K562 (cell line): ENCODE results near the gene MAPT. TPM values are rescaled to one million over a fixed set of nuclear protein-coding genes. Genes with fewer than 3 reads are reported as not detected.
A peak's percentile ranks its signal among the peaks of the same experiment; 100 is the strongest.

Experiments
- ATAC-seq: fragments of 200-7000 bp; cut with Tn5 transposase; 3 replicates; pipeline ENCODE4 v1.9.1; 2020; ENCODE audit warnings: moderate library complexity
- BruUV-seq: library from RNA; stranded (reverse); fragments of 400-500 nt; replicated peaks from 2 replicates; lab custom pipeline; 2021; lab: Mats Ljungman, UMichigan
- CTCF ChIA-PET: fragments of 300-600 bp; formaldehyde crosslinking; extraction: SDS; loops from one replicate; lab custom pipeline; 2021; ENCODE audit warnings: low intra/inter-chr PET ratio; lab: Yijun Ruan, JAX
- POLR2A ChIA-PET: fragments of 300-600, 350-650 bp; sonication (Branson Sonifier 250); formaldehyde crosslinking; extraction: SDS; loops from one replicate; lab custom pipeline; 2021; ENCODE audit warnings: antibody characterized with exemption, inconsistent platforms; lab: Yijun Ruan, JAX
- DNase-seq, 4 experiments: peaks; one replicate each; pipeline versions ENCODE4 v3.0.0 to v3.0.0-alpha.2; 2011 to 2018; ENCODE audit warnings: low spot score in 3 of 4, mixed read lengths in 3 of 4; ENCODE audit errors: extremely low read depth in 1 of 4
- FAIRE-seq: peaks from 2 replicates; lab custom pipeline; 2011; peaks lifted over from hg19 to GRCh38; lab: Jason Lieb, UNC
- H2AFZ ChIP-seq: 2 replicates; pipeline ENCODE4 v1.6.0; 2011; ENCODE audit warnings: low read depth, low read length, control low read depth, inconsistent platforms
- H3K27ac ChIP-seq: fragments of 200-600 bp; 3 replicates; pipeline ENCODE4 v1.8.0; 2011; ENCODE audit warnings: low read depth, mild to moderate bottlenecking, control low read depth, inconsistent platforms, low read length, moderate library complexity, mixed read lengths; ENCODE audit errors: extremely low read depth
- H3K27me3 ChIP-seq, 2 experiments: fragments of 300-600 bp in 1 of 2; 2 replicates in 1 of 2; 3 replicates in 1 of 2; pipeline versions ENCODE4 v1.6.0 to v1.8.0; 2011; ENCODE audit warnings: inconsistent platforms in 2 of 2, low read length in 2 of 2, mild to moderate bottlenecking in 1 of 2, mixed read lengths in 1 of 2, moderate library complexity in 1 of 2; ENCODE audit not compliant: control insufficient read depth in 2 of 2, insufficient read depth in 2 of 2
- H3K36me3 ChIP-seq: fragments of 300-600 bp; 3 replicates; pipeline ENCODE4 v1.8.0; 2011; ENCODE audit warnings: mild to moderate bottlenecking, low read length, inconsistent platforms; ENCODE audit not compliant: control insufficient read depth, insufficient read depth
- H3K4me1 ChIP-seq, 2 experiments: fragments of 200-600 bp in 1 of 2; replicated peaks in 1 of 2; 2 replicates in 1 of 2; 3 replicates in 1 of 2; pipeline versions ENCODE4 v1.5.1 to v1.8.0; 2011; ENCODE audit warnings: inconsistent platforms in 2 of 2, low read length in 2 of 2, mild to moderate bottlenecking in 1 of 2, mixed read lengths in 1 of 2, moderate library complexity in 1 of 2; ENCODE audit not compliant: control insufficient read depth in 2 of 2, insufficient read depth in 2 of 2
- H3K4me2 ChIP-seq: 2 replicates; pipeline ENCODE4 v1.6.1; 2011; ENCODE audit warnings: low read length, control low read depth, inconsistent platforms, mixed read lengths; ENCODE audit not compliant: insufficient read depth
- H3K4me3 ChIP-seq: fragments of 200-600 bp; sonication (generic), shearing (Covaris generic); 2 replicates; pipeline ENCODE4 v1.5.1; 2016; ENCODE audit warnings: control low read depth, inconsistent platforms
- H3K79me2 ChIP-seq: fragments of 200-600 bp; 3 replicates; pipeline ENCODE4 v1.8.0; 2011; ENCODE audit warnings: low read length, inconsistent platforms; ENCODE audit not compliant: control insufficient read depth, insufficient read depth
- H3K9ac ChIP-seq, 2 experiments: 2 replicates each; pipeline versions ENCODE4 v1.6.0 to v1.6.1; 2011; ENCODE audit warnings: low read depth in 2 of 2, low read length in 2 of 2, control low read depth in 1 of 2, inconsistent platforms in 1 of 2, mild to moderate bottlenecking in 1 of 2, mixed read lengths in 1 of 2; ENCODE audit not compliant: insufficient read depth in 1 of 2
- H3K9me1 ChIP-seq: one replicate; pipeline ENCODE4 v1.6.0; 2011; ENCODE audit warnings: inconsistent platforms, mild to moderate bottlenecking, low read length, moderate library complexity; ENCODE audit not compliant: control insufficient read depth, insufficient read depth
- H3K9me3 ChIP-seq: replicated peaks from 2 replicates; pipeline ENCODE4 v1.5.1; 2011; ENCODE audit warnings: low read depth, low read length, inconsistent platforms; ENCODE audit not compliant: control insufficient read depth, insufficient read depth
- H4K20me1 ChIP-seq: replicated peaks from 2 replicates; pipeline ENCODE4 v1.6.1; 2011; ENCODE audit warnings: low read length, inconsistent platforms, mixed read lengths; ENCODE audit not compliant: control insufficient read depth, insufficient read depth
- C11orf30 ChIP-seq: fragments of 450-650 bp; IDR thresholded peaks from 2 replicates; pipeline ENCODE4 v1.6.1; 2016; ENCODE audit warnings: low read depth, mild to moderate bottlenecking
- CUX1 ChIP-seq: fragments of 200-800 bp; sonication (Bioruptor generic); IDR thresholded peaks from 2 replicates; pipeline ENCODE4 v1.6.1; 2016; ENCODE audit warnings: missing genetic modification characterization, missing compliant biosample characterization
- ESRRA ChIP-seq: fragments of 450-650 bp; IDR thresholded peaks from 2 replicates; pipeline ENCODE4 v1.6.1; 2014; ENCODE audit warnings: low read depth, mild to moderate bottlenecking, moderate library complexity, borderline replicate concordance
- HNRNPH1 ChIP-seq: fragments of 200-400 bp; formaldehyde crosslinking; optimal IDR thresholded peaks from 2 replicates; pipeline ENCODE3; 2017; ENCODE audit warnings: low read depth, mild to moderate bottlenecking, low read length, moderate library complexity
- SMARCA5 ChIP-seq: fragments of 450-650 bp; IDR thresholded peaks from 2 replicates; pipeline ENCODE4 v1.6.1; 2016
- SMC3 ChIP-seq: conservative IDR thresholded peaks from 2 replicates; pipeline ENCODE4 v1.6.1; 2011; ENCODE audit warnings: low read depth, low read length, improper control_type of control experiment; ENCODE audit not compliant: insufficient read depth
- XRCC4 ChIP-seq: IDR thresholded peaks from one replicate; pipeline ENCODE4 v1.6.1; 2011; ENCODE audit not compliant: insufficient read depth, insufficient read length; ENCODE audit errors: extremely low read depth
- ZNF740 ChIP-seq, 3 experiments: fragments of 200-800 bp in 1 of 3; sonication (Bioruptor generic) in 1 of 3; sonication (generic) in 1 of 3; formaldehyde crosslinking in 1 of 3; IDR thresholded peaks; 2 replicates each; pipeline versions ENCODE4 v1.6.1 to v1.8.0; 2016 to 2022; ENCODE audit warnings: mild to moderate bottlenecking in 2 of 3, missing compliant biosample characterization in 2 of 3, missing genetic modification characterization in 2 of 3, missing genetic modification reagents in 1 of 3
- ZNF780A ChIP-seq: fragments of 250-450 bp; sonication (Bioruptor Pico); IDR thresholded peaks from 2 replicates; pipeline ENCODE4 v1.5.0; 2021; ENCODE audit warnings: mild to moderate bottlenecking
- WGBS: fragments of 100-300 bp; shearing (Covaris generic); methylation state at CpG from one replicate; pipeline ENCODE4 v1.1.6; 2016; ENCODE audit warnings: low coverage, mixed read lengths; ENCODE audit not compliant: insufficient coverage; ENCODE audit errors: missing lambda C conversion rate; 5-methylcytosine and 5-hydroxymethylcytosine counted together
- in situ Hi-C: fragments of 300-500 bp; cut with MboI; formaldehyde crosslinking; loops from 4 replicates; pipeline ENCODE4 v1.15.0; 2018; ENCODE audit warnings: inconsistent platforms, mixed read lengths
- intact Hi-C: fragments of 100-400 bp; cut with micrococcal nuclease; formaldehyde crosslinking; loops from 2 replicates; pipeline ENCODE4 v1.14.2; 2022
- polyA plus RNA-seq, 8 experiments: library from polyadenylated mRNA; depleted of rRNA in 4 of 8; stranded (reverse) in 5 of 8; unstranded in 3 of 8; fragments of >200 nt; fragmentation: Nextera tagmentation in 2 of 8; fragmentation: Illumina TruSeq in 1 of 8; extraction: Ambion mirVana in 2 of 8; extraction: Trizol in 1 of 8; gene quantifications; 2 replicates each; pipeline versions ENCODE4 v1.2.1 to v1.2.3, GENCODE V29; 2011 to 2014; ENCODE audit warnings: inconsistent platforms in 1 of 8, missing spikeins in 1 of 8
- total RNA-seq, 7 experiments: library from RNA; depleted of rRNA in 6 of 7; stranded (reverse); fragments of >200 nt in 6 of 7; fragmentation: Illumina TruSeq in 2 of 7; extraction: Trizol in 2 of 7; gene quantifications; 2 replicates each; pipeline versions ENCODE4 v1.2.1 to v1.2.3, GENCODE V29; 2011 to 2021; ENCODE audit warnings: low replicate concordance in 1 of 7
- TF ChIP-seq, protein P1 (sequence below): sonication (generic); formaldehyde crosslinking; IDR thresholded peaks from 2 replicates; pipeline ENCODE4 v1.8.0; 2022; ENCODE audit warnings: mild to moderate bottlenecking, low read depth, missing genetic modification reagents
- TF ChIP-seq, protein P2 (sequence below): sonication (generic); formaldehyde crosslinking; IDR thresholded peaks from 2 replicates; pipeline ENCODE4 v1.8.0; 2023; ENCODE audit warnings: mild to moderate bottlenecking, missing genetic modification reagents

The MAPT gene
- total and polyA plus RNA-seq, 9 of the 15 experiments (the other 6 are each of a cell fraction or from before 2014, with no cell fraction given), result 0.04 to 1.1 (median 0.36) TPM

DNA sequence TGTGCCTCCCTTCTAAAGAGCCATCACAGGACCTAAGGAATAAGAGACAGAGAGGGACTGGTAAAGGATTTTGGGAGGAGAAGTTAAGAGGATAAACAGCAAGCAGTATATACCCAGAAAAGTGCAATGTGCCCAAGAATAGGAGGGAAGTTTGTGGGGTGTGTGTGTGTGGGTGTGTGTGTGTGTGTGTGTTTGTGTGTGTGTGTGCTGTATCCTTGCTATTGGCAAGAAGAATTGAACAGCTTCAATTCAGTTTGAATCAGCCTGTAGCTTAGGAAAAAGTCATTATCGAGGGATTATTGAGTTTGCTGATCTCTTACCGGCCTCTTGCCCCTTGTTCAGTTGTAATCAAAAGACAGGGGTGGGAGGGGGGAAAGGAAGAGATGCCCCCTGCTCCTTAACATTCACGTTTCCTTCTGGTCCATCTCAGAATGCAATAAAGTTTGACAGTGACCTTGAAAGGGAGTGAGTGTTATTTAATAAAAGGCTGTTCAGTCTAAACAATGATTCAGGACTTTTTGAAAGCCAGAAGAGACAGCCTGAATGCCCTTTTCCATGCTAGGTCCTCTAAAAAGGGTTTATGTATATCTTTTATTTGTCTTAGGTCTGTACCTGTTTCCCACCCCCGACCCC, 23.9 kb upstream of the MAPT start:
- Histone ChIP-seq H4K20me1 (no peaks in the 10 kb centered on the region), H3K36me3 (no peaks in the 10 kb centered on the region), H3K9ac (no peak overlapping the region), H3K27ac (no peak overlapping the region), H3K4me1 (peaks cover 3 to 11% of the 10 kb centered on the region in 2 experiments; a peak in 2 of 5 replicates), H3K4me2 (peak overlapping the region; percentile 13; the same call in 1 of the 2 replicates), H2AFZ (no peak overlapping the region), H3K79me2 (no peaks in the 10 kb centered on the region), H3K9me3 (no peaks in the 10 kb centered on the region), H3K4me3 (no peak overlapping the region), H3K27me3 (peaks cover 3 to 13% of the 10 kb centered on the region in 2 experiments; a peak in 1 of 5 replicates), H3K9me1 (no peaks in the 10 kb centered on the region)
- CTCF ChIA-PET, result no interaction called here
- ATAC-seq (no peak), FAIRE-seq (no peak), DNase-seq (no peak)
- in situ Hi-C loops (no loop called here), intact Hi-C loops (no loop called here)
- POLR2A ChIA-PET, result interaction anchor here (0.6 kb wide), 1 partner anchor 9 kb away, joined by 3 read pairs; no protein-coding TSS in a partner anchor
- BruUV-seq, result no TSS peak
- 6% methylated on average over 4 of the region's 4 CpGs for WGBS
- TF ChIP-seq, protein P1, sequence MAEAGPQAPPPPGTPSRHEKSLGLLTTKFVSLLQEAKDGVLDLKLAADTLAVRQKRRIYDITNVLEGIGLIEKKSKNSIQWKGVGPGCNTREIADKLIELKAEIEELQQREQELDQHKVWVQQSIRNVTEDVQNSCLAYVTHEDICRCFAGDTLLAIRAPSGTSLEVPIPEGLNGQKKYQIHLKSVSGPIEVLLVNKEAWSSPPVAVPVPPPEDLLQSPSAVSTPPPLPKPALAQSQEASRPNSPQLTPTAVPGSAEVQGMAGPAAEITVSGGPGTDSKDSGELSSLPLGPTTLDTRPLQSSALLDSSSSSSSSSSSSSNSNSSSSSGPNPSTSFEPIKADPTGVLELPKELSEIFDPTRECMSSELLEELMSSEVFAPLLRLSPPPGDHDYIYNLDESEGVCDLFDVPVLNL (CRISPR knock-in tag), result no peak
- TF ChIP-seq ESRRA, result peak; percentile 73; the same call in 1 of the 2 replicates
- no peak for TF ChIP-seq CUX1
- 0 out of 2 replicates have a peak, but pooled peaks have one; percentile 17 for TF ChIP-seq C11orf30
- TF ChIP-seq HNRNPH1, result no peak
- 0 out of 2 replicates have a peak, but pooled peaks have one; percentile 28 for TF ChIP-seq SMARCA5
- no peak for TF ChIP-seq ZNF780A
- TF ChIP-seq ZNF740 (CRISPR knock-in tag; IDR thresholded peaks at IDR 0.05), result no peak
- no peak for TF ChIP-seq ZNF740 (tag; IDR thresholded peaks at IDR 0.05)
- TF ChIP-seq SMC3, result no peak
- no peak for TF ChIP-seq XRCC4
- TF ChIP-seq, protein P2, sequence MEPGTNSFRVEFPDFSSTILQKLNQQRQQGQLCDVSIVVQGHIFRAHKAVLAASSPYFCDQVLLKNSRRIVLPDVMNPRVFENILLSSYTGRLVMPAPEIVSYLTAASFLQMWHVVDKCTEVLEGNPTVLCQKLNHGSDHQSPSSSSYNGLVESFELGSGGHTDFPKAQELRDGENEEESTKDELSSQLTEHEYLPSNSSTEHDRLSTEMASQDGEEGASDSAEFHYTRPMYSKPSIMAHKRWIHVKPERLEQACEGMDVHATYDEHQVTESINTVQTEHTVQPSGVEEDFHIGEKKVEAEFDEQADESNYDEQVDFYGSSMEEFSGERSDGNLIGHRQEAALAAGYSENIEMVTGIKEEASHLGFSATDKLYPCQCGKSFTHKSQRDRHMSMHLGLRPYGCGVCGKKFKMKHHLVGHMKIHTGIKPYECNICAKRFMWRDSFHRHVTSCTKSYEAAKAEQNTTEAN (CRISPR knock-in tag), result no peak
